Measurements from ENCODE around the gene CBX4.
A peak's percentile ranks its signal among the peaks of the same experiment; 100 is the strongest.

Gene CBX4

GRCh38 chr17:79841369-79842135 is 2.3 kb upstream of the CBX4 start:
- no peak for DNase-seq (ENCODE audit: low read depth)

- DNase-seq (ENCODE audit: low read depth) = no peak
Measured at GRCh38 chr17:79840989-79841286, 1.7 kb upstream of the CBX4 start.

GRCh38 chr17:79840269-79840988 is 1.2 kb upstream of the CBX4 start:
- peak; percentile 61 for DNase-seq (ENCODE audit: low read depth)

GRCh38 chr17:79838522-79839274 is 542 bp downstream of the CBX4 start:
- peak; percentile 69 for DNase-seq (ENCODE audit: low read depth)

- no peak for DNase-seq (ENCODE audit: low read depth)
Measured at GRCh38 chr17:79837888-79838521, 1.2 kb downstream of the CBX4 start.

GRCh38 chr17:79836972-79837887 is 2.0 kb downstream of the CBX4 start:
- DNase-seq (ENCODE audit: low read depth) = peak; percentile 86

GRCh38 chr17:79836510-79836971 is 2.7 kb downstream of the CBX4 start:
- DNase-seq (ENCODE audit: low read depth) = peak; percentile 23

GRCh38 chr17:79835953-79836509 is 3.2 kb downstream of the CBX4 start:
- DNase-seq (ENCODE audit: low read depth) = no peak

- no peak for DNase-seq (ENCODE audit: low read depth)
Measured at GRCh38 chr17:79835470-79835899, 3.8 kb downstream of the CBX4 start.

GRCh38 chr17:79834565-79835469 is 4.4 kb downstream of the CBX4 start:
- no peak for DNase-seq (ENCODE audit: low read depth)

GRCh38 chr17:79833744-79834564 is 5.3 kb downstream of the CBX4 start:
- DNase-seq (ENCODE audit: low read depth) = no peak

GRCh38 chr17:79833110-79833450 is 6.2 kb downstream of the CBX4 start:
- DNase-seq (ENCODE audit: low read depth) = no peak

GRCh38 chr17:79832218-79833109 is 6.8 kb downstream of the CBX4 start:
- DNase-seq (ENCODE audit: low read depth) = peak; percentile 23

- peak; percentile 24 for DNase-seq (ENCODE audit: low read depth)
Measured at GRCh38 chr17:79831265-79832217, 7.7 kb downstream of the CBX4 start.

GRCh38 chr17:79830763-79831264 is 8.4 kb downstream of the CBX4 start:
- DNase-seq (ENCODE audit: low read depth) = no peak

GRCh38 chr17:79830303-79830702 is 8.9 kb downstream of the CBX4 start:
- DNase-seq (ENCODE audit: low read depth) = no peak

- no peak for DNase-seq (ENCODE audit: low read depth)
Measured at GRCh38 chr17:79829457-79829856, 9.8 kb downstream of the CBX4 start.

Data from iris pigment epithelial cell (primary cell).